HG02981 (cell line): ENCODE measurements around the gene PRDM1.

Experiments
- ATAC-seq: cut with Tn5 transposase; IDR thresholded peaks from one replicate; pipeline ENCODE4 v1.9.1; 2021; ENCODE audit warnings: mild to moderate bottlenecking, moderate library complexity; ENCODE audit not compliant: unreplicated experiment

The PRDM1 gene

GRCh38 chr6:106094964-106095335 lies 8.8 kb downstream of the PRDM1 start:
- ATAC-seq, result no peak

- ATAC-seq, result peak; percentile 42
Measured at GRCh38 chr6:106097411-106098231, 11.5 kb downstream of the PRDM1 start.

GRCh38 chr6:106098383-106099234 lies 12.5 kb downstream of the PRDM1 start:
- ATAC-seq, result no peak

GRCh38 chr6:106099235-106099537 lies 13.1 kb downstream of the PRDM1 start:
- ATAC-seq, result no peak

- ATAC-seq, result no peak
Measured at GRCh38 chr6:106100755-106101154, 14.6 kb downstream of the PRDM1 start.

GRCh38 chr6:106101466-106101865 lies 15.3 kb downstream of the PRDM1 start:
- no peak for ATAC-seq

GRCh38 chr6:106102034-106102433 lies 15.9 kb downstream of the PRDM1 start:
- ATAC-seq, result peak; percentile 57

GRCh38 chr6:106102967-106103727 lies 17.0 kb downstream of the PRDM1 start:
- ATAC-seq, result no peak

- peak; percentile 45 for ATAC-seq
Measured at GRCh38 chr6:106103728-106104109, 17.6 kb downstream of the PRDM1 start.

- ATAC-seq, result no peak
Measured at GRCh38 chr6:106104476-106104875, 18.3 kb downstream of the PRDM1 start.

- no peak for ATAC-seq
Measured at GRCh38 chr6:106104941-106105340, 18.8 kb downstream of the PRDM1 start.

GRCh38 chr6:106105493-106105892 lies 19.4 kb downstream of the PRDM1 start:
- no peak for ATAC-seq

- ATAC-seq, result no peak
Measured at GRCh38 chr6:106106276-106107042, 20.3 kb downstream of the PRDM1 start.

GRCh38 chr6:106107043-106107613 lies 21.0 kb downstream of the PRDM1 start:
- ATAC-seq, result no peak

- no peak for ATAC-seq
Measured at GRCh38 chr6:106108129-106108528, 22.0 kb downstream of the PRDM1 start.

- ATAC-seq, result no peak
Measured at GRCh38 chr6:106109029-106109428, 22.9 kb downstream of the PRDM1 start.

- ATAC-seq, result no peak
Measured at GRCh38 chr6:106110164-106110826, 24.2 kb downstream of the PRDM1 start.

GRCh38 chr6:106112433-106112832 lies 26.3 kb downstream of the PRDM1 start:
- no peak for ATAC-seq

GRCh38 chr6:106113256-106113959 lies 27.3 kb downstream of the PRDM1 start:
- ATAC-seq, result no peak
